C1 segment of cervical spinal cord (tissue), 14 donors: ENCODE results near the gene PPP1R11.
"Not testable (repeated sequence)": the region's sequence is repeated elsewhere in the genome, so short reads cannot be mapped to it uniquely, and the experiment has no call there.

ENCODE experiments used
- DNase-seq, 14 donors: peaks; one replicate each; lab custom pipeline; 2025; lab: John Stamatoyannopoulos, UW

PPP1R11 gene

DNA sequence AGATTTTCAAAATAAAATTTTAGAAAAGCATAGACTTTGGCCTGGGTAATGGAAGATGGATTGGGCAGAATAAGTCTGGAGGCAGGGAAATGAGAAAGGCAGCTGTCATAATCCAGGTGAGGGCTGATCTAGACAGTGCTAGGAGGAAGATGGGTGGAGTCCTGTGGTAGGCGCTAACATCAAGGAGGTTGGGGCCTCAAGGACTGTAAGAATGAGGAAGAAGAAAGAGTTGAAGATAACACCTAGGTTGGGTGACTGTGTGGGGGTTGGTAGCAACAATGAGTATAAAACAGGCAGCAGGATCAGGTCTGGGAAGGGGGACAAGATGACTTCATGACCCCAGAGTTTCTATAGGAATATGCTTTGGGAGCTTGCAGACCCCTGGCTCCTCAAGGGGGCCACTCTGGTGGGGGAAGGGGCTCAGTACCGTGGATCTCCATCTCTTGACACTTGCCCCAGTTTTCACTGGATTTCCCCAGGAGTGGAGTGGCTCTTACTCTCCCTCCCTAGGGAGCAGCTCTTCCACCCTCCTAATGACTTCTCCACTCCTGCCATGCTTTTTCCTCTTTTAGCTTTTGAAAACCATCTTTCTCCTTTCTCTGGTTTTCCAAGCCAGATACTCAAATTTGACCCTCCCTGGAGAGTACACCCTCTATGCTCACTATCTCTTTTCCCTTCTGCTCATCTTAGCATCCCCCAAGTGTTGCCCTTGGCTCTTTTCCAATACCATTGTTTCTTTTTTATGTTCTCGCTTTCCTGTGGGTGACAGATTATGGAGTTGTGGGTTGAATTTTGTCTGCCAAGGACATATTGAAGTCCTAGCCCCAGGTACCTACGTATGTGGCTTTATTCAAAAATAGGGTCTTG lies 31.1 kb downstream of the PPP1R11 start:
- DNase-seq, result no peak

DNA sequence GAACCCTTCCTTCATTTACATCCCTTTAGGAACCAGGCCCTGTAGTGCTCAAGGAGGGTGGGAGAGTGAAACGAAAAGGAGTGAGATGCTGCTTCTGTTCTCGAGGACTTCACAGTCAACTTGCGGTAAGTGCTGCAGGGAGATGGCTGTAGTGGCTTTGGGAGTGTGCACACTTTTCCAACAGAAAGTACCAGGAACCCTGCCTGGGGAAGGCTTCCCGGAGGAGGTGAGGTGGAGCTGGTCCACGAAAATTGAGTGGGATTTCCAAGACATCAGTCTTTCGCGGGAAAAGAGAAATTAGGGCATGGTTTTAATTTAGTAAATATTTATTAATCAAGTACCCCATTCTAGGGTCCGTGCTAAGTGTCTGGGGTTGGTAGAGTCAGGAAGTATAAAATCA lies 33.2 kb downstream of the PPP1R11 start:
- no peak for DNase-seq

DNA sequence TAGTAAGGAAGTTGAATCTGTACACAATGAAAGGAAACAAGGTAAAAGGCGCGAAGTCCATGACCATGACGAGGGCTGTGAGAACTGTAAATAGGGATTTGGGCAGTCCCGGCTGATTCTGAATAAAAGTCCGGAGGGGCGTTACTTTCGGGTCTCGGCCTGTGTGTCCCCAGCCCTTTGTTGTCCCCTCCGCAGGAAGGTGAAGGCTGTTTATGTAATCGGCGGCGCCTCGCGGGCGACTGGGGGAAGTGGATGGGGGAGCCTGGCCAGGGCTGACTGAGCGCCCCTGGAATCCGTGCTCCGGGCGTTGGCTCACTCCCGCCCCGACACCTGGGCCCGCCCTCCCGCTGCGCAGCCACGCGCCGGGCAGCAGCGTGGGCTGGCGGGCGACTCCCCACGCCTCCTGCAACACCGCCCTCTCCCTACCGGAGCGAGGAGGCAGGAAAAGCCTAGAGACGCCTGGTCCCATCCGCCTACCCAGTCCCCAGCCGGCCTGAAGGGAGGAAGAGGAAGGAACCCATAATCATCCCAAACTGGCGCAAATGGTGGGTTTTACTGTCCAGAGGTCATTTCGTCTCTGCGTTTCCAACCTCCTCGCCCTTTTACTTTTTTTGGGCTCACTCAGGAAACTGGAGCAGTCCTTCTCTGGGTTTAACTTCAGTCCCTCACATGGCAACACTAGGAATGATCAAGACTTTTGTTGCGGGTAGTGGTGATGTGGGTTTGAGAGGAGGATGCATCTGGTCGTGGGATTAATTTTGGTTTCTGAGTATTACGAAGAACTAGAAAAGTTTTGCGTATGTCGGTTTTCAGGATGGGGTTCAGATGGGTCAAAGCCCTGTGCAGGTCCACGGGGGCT lies 33.8 kb downstream of the PPP1R11 start:
- peak in 2 of 14 donors; percentile 0 to 6 for DNase-seq

DNA sequence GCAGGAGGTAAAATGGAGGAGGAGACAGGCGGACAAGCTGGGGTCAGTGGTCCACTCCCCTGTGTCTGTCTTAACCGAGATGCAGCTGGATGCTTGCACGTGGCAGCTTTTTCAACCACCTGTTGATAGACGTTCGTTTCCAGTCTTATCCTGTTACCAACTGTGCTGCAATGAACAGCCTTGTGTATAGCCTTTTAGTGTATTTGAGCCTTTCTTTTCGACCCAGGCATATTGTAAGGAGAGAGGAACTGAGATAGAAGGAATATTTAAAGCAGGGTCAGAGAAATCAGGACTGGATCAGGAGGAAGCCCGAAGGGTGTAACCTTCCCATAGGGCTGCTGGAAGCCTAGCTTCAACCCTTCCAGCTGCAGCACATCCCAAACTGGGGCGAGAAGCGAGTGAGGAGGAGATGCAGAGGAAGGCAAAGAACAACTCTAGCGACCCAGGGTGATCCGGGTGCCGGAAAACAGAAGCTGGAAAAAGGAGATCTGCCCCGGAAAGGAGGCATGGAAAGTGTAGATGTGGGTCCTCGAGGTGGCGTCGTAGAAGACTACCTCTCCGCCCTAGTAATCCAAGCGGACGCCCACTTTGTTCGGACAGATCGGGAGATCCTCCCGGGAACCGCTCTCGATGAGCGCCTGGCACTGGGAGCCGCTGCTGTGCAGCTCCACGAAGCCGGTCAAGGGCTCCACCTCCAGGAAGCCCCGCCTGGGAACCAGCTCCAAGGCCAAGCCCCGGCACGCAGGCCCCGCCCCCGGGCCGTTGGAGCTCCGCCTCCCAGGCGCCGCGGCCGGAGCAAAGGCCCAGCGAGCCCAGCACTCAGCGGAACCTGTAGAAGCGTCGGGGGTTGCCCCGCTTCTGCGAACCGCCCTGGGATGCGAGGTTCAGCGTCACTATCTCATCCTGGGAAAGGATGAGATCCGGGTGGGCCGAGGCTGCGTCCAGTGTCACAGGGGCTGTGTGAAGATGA lies 34.7 kb downstream of the PPP1R11 start:
- DNase-seq, result peak in 13 of 14 donors; percentile 19 to 84 (median 62)

DNA sequence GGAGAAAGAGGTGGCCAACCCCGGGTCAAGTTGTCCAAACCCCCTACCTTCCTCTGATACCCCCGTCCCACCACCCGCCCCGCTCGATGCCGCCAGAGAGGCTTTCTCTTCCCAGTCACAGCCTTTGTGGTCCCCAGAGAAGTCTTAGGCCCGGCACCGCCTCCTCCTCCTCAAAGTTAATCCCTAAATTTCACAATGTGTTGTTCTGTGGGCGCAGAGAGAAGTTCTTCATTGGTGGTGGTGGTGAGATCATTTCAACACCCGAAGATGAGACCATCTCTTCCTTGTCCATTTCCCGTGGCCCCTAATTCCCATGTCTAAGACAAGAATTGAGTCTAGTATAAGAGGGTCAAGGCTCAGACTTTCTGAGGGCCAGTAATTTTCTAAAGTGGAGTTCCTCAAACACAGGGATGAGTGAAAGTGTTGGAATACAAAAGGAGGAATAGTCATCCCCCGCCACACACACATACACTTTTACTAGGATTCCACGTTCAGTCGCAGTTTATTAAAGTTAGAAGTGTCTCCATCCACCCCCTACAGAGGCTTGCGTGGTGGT lies 35.5 kb downstream of the PPP1R11 start:
- DNase-seq, result peak in 1 of 14 donors; percentile 45

DNA sequence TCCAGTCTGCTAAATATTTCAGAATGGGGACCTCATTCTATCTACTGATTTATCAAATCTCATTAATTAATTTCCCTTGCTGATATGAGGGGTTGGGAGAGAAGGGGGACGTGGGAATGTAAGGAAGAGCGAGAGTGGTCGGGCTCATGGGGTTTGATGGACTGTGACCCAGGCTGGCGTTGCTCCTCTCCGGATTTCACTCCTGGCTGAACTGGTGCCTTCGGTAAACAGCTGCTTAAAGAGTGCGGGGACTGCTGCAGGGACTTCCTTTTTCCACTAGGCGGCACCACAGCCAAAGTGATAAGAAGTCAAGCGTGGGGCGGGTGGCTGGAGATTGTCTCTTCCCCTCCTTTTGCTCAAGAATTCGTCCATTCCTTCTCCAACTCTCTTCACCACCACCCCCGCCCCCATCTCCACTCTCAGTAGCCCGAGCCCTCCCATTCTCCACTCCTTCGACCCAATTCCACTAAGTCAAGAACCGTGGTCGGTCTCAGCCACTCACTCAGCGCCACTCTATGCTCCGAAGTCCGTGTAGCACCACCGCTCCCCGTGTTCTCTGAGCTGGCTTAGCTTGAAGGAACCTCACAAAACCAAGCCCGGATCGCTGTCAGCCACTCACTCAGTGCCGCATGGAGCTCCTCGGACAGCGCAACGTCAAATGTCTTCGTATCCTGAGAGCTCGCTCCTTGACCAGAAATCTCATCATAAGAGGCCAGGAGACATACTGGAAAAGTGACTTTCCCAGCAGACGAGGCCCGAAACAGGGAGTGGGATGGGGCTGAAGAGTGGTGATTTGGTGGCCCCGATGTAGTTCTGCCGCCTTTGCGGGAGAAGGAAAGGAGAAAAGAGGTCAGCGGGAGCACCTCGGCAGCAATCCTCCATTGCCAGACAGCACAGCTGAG lies 36.2 kb downstream of the PPP1R11 start:
- DNase-seq, result peak in 13 of 14 donors; percentile 12 to 75 (median 58)

DNA sequence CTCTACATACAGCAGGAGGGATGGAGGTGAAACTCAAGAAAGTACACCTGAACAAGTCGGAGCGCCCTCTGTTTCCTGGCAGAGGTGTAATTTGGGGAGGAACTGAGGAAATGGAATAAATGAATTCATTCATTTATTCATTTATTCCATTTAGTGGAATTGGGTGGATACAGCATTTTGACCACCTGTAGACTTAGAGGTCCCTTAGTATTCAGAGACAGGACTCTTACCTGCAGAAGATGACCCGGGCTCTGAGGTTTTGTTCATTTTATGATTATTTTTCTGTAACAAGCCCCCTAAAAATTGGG lies 36.8 kb downstream of the PPP1R11 start:
- DNase-seq, result no peak

DNA sequence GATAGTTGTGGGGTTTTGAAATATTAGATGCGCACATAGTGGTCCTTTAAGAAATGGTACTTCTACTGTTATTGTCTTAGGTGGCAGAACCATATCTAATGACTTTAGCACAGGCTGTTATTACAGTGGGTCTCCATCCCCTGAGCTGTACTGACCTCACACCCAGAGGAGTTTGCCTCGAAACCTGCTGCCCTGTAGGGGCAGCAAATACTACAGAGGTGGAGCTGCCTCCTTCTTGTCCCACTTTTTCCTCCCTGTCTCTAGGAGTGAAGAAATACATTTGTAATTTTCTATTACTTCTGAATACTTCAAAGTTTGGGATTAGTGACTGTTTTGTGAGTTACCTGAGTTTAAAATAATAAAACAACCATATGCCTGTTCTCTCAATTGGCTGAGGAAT lies 37.7 kb downstream of the PPP1R11 start:
- no peak for DNase-seq

DNA sequence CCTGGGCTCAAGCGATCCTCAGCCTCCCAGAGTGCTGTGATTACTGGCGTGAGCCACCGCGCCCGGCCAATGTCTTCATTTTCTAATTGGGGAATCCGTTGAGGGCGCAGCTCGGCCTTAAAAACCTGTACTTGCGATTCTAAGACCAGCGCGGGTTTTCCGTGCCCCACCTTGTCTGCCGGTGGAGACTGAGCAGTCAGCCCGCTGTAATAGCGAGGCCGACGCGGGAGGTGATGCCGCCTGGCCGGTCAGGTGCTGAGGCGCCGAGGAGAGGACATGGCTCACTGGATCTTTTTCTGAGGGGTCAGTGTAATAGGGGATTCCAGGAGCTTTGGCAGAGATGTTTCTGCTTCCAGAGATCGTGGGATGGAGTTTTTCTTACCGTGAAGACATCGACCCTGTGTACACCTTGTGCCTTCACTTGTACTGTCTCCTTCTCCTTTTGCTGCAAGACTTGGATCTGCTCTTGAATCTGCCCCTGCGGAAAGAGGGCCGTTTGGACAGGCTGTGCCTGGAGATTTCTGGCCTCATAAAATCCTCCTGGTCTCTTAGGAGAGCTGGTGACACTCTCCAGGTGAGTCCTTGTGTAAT lies 44.4 kb downstream of the PPP1R11 start:
- DNase-seq, result no peak

DNA sequence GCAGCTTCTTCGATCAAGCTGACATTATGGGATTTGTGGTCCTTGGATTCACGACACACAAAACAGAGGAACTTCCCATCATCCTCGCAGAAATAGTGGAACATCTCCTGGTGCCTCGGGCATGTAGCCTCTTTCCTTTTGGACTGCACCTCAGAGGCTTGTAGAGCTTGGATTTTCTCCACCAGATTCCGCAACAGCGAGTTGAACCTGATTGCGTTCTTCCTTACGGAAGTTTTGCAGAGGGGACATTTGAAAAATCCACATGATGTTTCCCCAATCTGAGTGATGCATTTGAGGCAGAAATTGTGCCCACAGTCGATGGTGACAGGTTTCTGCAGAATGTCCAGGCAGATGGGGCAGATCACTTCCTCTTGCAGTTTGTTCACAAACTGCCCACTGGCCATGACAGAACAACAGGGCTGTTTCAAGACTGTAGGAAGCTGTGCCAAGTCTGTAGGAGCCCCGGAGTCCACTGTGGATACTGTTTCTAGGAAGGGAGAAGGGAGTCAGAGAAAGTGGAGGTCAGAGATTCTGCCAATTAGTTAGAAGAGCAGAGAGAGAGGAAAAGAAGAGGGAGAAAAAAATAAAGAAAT lies 45.5 kb downstream of the PPP1R11 start:
- no peak for DNase-seq

DNA sequence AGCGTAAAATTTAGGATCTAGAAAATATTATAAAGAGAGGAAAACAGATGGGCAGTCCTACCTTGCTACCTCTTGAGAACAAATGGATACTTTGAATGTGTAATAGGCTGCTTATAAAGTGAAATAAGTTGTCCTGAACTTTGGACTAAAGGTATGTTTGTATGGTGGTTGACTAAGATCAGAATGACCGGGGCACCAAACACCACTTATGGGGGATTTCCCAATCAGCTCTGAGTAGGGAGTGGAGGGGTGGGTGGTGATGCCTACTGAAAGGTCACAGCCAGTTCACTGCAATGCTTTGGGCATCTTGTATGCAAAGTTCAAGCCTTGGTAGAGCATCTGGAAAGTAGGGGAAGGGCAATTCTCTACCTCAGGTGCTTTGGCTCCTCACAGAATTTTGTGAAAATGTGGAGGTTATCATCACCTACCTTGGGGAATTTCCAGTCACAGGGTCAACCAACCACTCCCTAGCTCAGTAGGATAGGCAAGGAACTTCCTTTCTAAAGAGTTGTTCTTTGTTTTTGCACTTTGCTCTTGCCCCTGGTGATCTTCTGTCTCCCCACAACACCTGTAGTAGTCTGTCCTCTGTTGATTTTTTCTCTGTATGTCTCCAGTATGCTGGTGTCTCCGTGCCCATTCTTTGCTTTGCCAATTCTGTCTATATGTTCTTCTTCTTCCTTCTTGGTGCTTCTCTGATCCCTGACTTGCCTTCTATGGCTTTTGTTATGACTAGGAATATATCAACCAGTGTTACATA lies 46.2 kb downstream of the PPP1R11 start, which contains the start of gene TRIM31:
TRIM31 (minus strand) TSS at position 88 of the 757 bp plus-strand sequence. CDS start 285 bp downstream, outside the sequence.
- DNase-seq, result no peak

DNA sequence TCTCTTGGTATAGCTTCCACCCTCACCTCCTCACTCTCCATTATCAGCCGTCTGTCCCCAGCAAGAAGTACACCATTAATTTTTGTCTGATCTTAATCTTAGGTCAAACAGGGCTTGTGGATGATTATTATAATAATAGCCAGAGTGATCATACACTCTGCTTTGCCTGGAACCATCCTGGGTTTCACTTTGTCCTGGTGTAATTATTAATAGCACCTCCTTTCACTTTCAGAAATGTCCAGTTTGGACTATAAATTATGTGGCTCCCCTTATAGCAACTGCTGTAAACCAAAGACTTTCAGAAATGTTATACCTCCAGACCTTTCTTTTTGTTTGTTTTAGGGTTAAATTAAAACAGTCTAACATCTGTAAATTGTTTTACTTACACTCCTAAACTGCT lies 46.8 kb downstream of the PPP1R11 start:
- no peak for DNase-seq

DNA sequence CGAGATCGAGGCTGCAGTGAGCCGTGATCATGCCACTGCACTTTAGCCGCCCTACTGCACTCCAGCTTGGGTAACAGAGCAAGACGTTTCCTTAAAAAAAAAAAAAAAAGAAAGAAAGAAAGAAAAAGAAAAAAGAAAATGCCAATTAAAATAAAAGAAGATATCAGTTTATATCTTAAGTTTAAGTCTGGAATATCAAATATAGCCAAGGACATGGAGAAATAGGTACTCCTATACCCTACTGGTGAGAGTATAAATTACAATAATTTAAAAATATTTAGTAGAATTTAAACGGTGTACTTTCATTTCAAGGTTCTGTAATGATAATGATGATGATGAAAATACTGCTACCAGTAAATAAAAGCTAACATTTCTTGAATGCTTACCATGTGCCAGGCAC lies 49.7 kb downstream of the PPP1R11 start:
- DNase-seq, result no peak

DNA sequence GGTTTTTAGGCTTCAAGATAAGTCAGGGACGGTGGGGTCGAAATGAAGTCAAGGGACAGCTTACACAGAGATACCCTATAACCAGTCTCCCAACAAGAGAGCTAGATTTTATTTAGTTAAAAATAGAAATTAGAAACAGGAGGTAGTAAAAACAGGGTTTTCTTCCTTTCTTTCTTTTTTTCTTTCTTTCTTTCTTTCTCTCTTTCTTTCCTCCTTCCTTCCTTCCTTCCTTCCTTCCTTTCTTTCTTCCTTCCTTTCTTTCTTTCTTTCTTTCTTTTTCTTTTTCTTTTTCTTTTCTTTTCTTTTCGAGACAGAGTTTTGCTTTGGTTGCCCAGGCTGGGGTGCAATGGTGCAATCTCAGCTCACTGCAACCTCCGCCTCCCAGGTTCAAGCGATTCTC lies 51.7 kb downstream of the PPP1R11 start:
- not testable (repeated sequence) for DNase-seq
